HCT116 (cell line): Measurements from ENCODE around the gene ARHGEF17. TPM values are rescaled to one million over a fixed set of nuclear protein-coding genes. Genes with fewer than 3 reads are reported as not detected.

Source experiments
- ATAC-seq: fragments of 200-7000 bp; cut with Tn5 transposase; 2 replicates; pipeline ENCODE4 v1.9.1; 2020; ENCODE audit warnings: mild to moderate bottlenecking, moderate library complexity
- BruUV-seq: library from RNA; stranded (reverse); fragments of 400-500 nt; replicated peaks from 2 replicates; lab custom pipeline; 2021; lab: Mats Ljungman, UMichigan
- CTCF ChIA-PET: fragments of 300-600 bp; sonication (Branson Sonifier 250); formaldehyde crosslinking; loops from one replicate; lab custom pipeline; 2021; ENCODE audit warnings: antibody characterized with exemption; lab: Charles Lee
- POLR2A ChIA-PET: fragments of 300-600, 350-600 bp; sonication (Branson Sonifier 250); formaldehyde crosslinking; loops from one replicate; lab custom pipeline; 2021; ENCODE audit warnings: antibody characterized with exemption; lab: Charles Lee
- RAD21 ChIA-PET, 2 experiments: fragments of 300-600 bp; sonication (Branson Sonifier 250); formaldehyde crosslinking; loops; one replicate each; lab custom pipeline; 2023; ENCODE audit warnings: low total read pairs in 2 of 2; ENCODE audit not compliant: uncharacterized antibody in 2 of 2, unreplicated experiment in 2 of 2, low non-redundant PET in 1 of 2; lab: Charles Lee
- DNase-seq: peaks from one replicate; pipeline ENCODE4 v3.0.0-alpha.2; 2010; ENCODE audit warnings: low read depth, low spot score
- H2AFZ ChIP-seq: fragments of 200-600 bp; shearing (Covaris generic), sonication (generic); 2 replicates; pipeline ENCODE4 v1.6.1; 2017; ENCODE audit warnings: low read depth, mixed run types, mixed read lengths, antibody characterized with exemption, low read length; ENCODE audit not compliant: poor library complexity, severe bottlenecking
- H3K27ac ChIP-seq: 2 replicates; pipeline ENCODE4 v1.5.1; 2012; ENCODE audit warnings: low read depth, low read length
- H3K27me3 ChIP-seq: fragments of 200-600 bp; sonication (generic); 2 replicates; pipeline ENCODE4 v1.6.1; 2016; ENCODE audit warnings: mixed run types, low read length, mixed read lengths; ENCODE audit not compliant: insufficient read depth
- H3K36me3 ChIP-seq, 2 experiments: fragments of 200-500 bp in 1 of 2; fragments of 200-600 bp in 1 of 2; sonication (Bioruptor generic) in 1 of 2; sonication (generic) in 1 of 2; 2 replicates each; pipeline versions ENCODE4 v1.5.1 to v1.6.1; 2014 to 2016; ENCODE audit warnings: low read length in 2 of 2, inconsistent platforms in 1 of 2, mixed read lengths in 1 of 2, mixed run types in 1 of 2; ENCODE audit not compliant: insufficient read depth in 2 of 2, control insufficient read depth in 1 of 2
- H3K4me1 ChIP-seq, 2 experiments: fragments of 200-600 bp in 1 of 2; sonication (generic) in 1 of 2; 2 replicates each; pipeline versions ENCODE4 v1.5.1 to v1.6.1; 2012 to 2017; ENCODE audit warnings: low read length in 2 of 2, inconsistent platforms in 1 of 2, mild to moderate bottlenecking in 1 of 2, mixed read lengths in 1 of 2, mixed run types in 1 of 2, moderate library complexity in 1 of 2; ENCODE audit not compliant: insufficient read depth in 2 of 2, control insufficient read depth in 1 of 2
- H3K4me2 ChIP-seq: fragments of 200-600 bp; sonication (generic); 2 replicates; pipeline ENCODE4 v1.6.1; 2017; ENCODE audit warnings: mixed run types, low read length, mixed read lengths
- H3K4me3 ChIP-seq, 2 experiments: fragments of 200-600 bp in 1 of 2; sonication (generic) in 1 of 2; replicated peaks in 1 of 2; 2 replicates each; pipeline ENCODE4 v1.5.1; 2011 to 2016; ENCODE audit warnings: low read length in 2 of 2, control low read depth in 1 of 2, low read depth in 1 of 2, mild to moderate bottlenecking in 1 of 2, mixed read lengths in 1 of 2, mixed run types in 1 of 2
- H3K79me2 ChIP-seq: fragments of 200-600 bp; sonication (generic); 2 replicates; pipeline ENCODE4 v1.6.1; 2017; ENCODE audit warnings: mild to moderate bottlenecking, mixed run types, low read length, moderate library complexity, mixed read lengths; ENCODE audit not compliant: insufficient read depth
- H3K9ac ChIP-seq: fragments of 200-600 bp; sonication (generic); 2 replicates; pipeline ENCODE4 v1.6.1; 2016; ENCODE audit warnings: low read length, mixed read lengths
- H3K9me2 ChIP-seq: fragments of 200-600 bp; sonication (generic), shearing (Covaris generic); 2 replicates; pipeline ENCODE4 v1.6.1; 2017; ENCODE audit warnings: mixed run types, mild to moderate bottlenecking, moderate library complexity; ENCODE audit not compliant: insufficient read depth
- H3K9me3 ChIP-seq, 2 experiments: fragments of 200-500 bp in 1 of 2; fragments of 200-600 bp in 1 of 2; sonication (Bioruptor generic) in 1 of 2; sonication (generic) in 1 of 2; 2 replicates each; pipeline ENCODE4 v1.6.1; 2014 to 2017; ENCODE audit warnings: low read length in 2 of 2, mixed read lengths in 2 of 2, inconsistent platforms in 1 of 2, low read depth in 1 of 2, mild to moderate bottlenecking in 1 of 2, mixed run types in 1 of 2, moderate library complexity in 1 of 2; ENCODE audit not compliant: control insufficient read depth in 1 of 2, insufficient read depth in 1 of 2
- H4K20me1 ChIP-seq: fragments of 200-600 bp; sonication (generic), shearing (Covaris generic); 2 replicates; pipeline ENCODE4 v1.6.1; 2017; ENCODE audit warnings: mixed run types, mild to moderate bottlenecking, moderate library complexity; ENCODE audit not compliant: insufficient read depth
- YY1 ChIP-seq: IDR thresholded peaks from 2 replicates; pipeline ENCODE4 v1.6.1; 2011; ENCODE audit warnings: low read length, low read depth, moderate library complexity, mild to moderate bottlenecking; ENCODE audit not compliant: insufficient replicate concordance; ENCODE audit errors: extremely low read depth
- intact Hi-C: fragments of 100-400 bp; cut with micrococcal nuclease; formaldehyde crosslinking; loops from 2 replicates; pipeline ENCODE4 v1.10.0; 2022
- total RNA-seq: library from RNA; stranded (reverse); gene quantifications from one replicate; pipeline ENCODE4 v1.2.1, GENCODE V29; 2021; ENCODE audit not compliant: unreplicated experiment
- TF ChIP-seq, protein P1 (sequence below), 3 experiments: fragments of 200-600 bp in 1 of 3; sonication (generic) in 1 of 3; IDR thresholded peaks in 2 of 3; conservative IDR thresholded peaks in 1 of 3; 2 replicates each; pipeline ENCODE4 v1.5.1; 2012 to 2017; ENCODE audit warnings: low read depth in 2 of 3, low read length in 2 of 3, antibody characterized with exemption in 1 of 3, borderline replicate concordance in 1 of 3, control low read depth in 1 of 3, mild to moderate bottlenecking in 1 of 3, mixed read lengths in 1 of 3, mixed run types in 1 of 3, moderate library complexity in 1 of 3; ENCODE audit not compliant: insufficient read depth in 1 of 3

ARHGEF17 gene
- total RNA-seq, 1 experiment from 2014 or later, result 18.2 TPM

DNA sequence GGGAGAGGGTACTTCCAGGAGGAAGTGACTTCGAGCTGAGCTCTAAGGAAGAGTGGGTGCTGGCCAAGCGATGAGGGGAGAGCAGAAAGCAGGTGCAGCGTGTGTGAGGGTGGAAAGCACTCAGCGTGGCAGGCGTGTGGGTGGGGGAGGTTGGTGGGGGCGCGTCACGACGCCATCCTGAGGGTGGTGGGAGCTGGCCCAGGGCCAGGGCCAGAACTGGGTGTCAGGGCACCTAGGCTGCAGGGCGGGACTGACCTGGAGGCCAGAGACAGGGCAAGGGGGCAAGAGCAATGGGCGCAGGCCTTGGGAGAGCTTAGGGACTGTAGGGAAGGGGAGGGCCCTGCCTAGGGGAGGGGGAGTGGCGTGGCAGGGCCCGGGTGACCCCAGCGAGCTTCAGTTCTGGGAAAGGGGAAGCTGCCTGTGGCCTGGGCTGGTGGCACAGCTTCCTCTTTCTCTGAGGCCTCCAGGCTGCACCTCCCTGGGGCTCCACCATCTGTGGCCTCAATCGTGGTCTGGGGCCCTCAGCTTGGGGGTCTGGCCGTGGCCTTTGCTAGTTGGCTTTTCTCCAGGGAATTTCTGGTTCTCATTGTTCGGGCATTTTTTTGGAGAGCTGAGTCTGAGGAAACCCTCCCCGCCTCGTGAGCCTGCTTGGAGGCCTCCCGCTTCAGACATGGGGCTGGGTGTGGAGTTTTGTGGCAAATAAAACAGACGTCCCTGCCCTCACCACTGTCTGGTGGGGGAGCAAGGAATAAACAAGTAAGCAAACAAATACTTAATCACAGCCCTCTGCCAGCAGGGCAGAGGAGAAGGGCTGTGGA lies 77.0 kb downstream of the ARHGEF17 start (continued):
- no peak for TF ChIP-seq YY1

- no peak overlapping the region for H3K4me3 ChIP-seq
- H3K4me1 ChIP-seq, result peaks cover 7 to 46% of the 10 kb centered on the region in 2 experiments; a peak in 3 of 4 replicates
- ATAC-seq, result no peak
- H3K79me2 ChIP-seq, result peaks cover 92% of the 10 kb centered on the region
- POLR2A ChIA-PET, result no interaction called here
- DNase-seq, result no peak
- H2AFZ ChIP-seq, result no peak overlapping the region
- RAD21 ChIA-PET, result no interaction called here
- H3K27ac ChIP-seq, result no peak overlapping the region; the same call in 1 of the 2 replicates
- no peaks in the 10 kb centered on the region for H3K9me3 ChIP-seq
- no peaks in the 10 kb centered on the region for H4K20me1 ChIP-seq
- no peak overlapping the region for H3K4me2 ChIP-seq
- intact Hi-C loops, result no loop called here
- BruUV-seq, result no TSS peak
- TF ChIP-seq, protein P1, sequence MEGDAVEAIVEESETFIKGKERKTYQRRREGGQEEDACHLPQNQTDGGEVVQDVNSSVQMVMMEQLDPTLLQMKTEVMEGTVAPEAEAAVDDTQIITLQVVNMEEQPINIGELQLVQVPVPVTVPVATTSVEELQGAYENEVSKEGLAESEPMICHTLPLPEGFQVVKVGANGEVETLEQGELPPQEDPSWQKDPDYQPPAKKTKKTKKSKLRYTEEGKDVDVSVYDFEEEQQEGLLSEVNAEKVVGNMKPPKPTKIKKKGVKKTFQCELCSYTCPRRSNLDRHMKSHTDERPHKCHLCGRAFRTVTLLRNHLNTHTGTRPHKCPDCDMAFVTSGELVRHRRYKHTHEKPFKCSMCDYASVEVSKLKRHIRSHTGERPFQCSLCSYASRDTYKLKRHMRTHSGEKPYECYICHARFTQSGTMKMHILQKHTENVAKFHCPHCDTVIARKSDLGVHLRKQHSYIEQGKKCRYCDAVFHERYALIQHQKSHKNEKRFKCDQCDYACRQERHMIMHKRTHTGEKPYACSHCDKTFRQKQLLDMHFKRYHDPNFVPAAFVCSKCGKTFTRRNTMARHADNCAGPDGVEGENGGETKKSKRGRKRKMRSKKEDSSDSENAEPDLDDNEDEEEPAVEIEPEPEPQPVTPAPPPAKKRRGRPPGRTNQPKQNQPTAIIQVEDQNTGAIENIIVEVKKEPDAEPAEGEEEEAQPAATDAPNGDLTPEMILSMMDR (IDR thresholded peaks at IDR 0.05 in 2 of 3, conservative IDR thresholded peaks at IDR 0.05 in 1 of 3; ENCODE audit: borderline replicate concordance in 1 of 3, insufficient read depth in 1 of 3, low read depth in 2 of 3, low read length in 2 of 3), result no peak
- no peaks in the 10 kb centered on the region for H3K27me3 ChIP-seq
- peaks cover 0 to 3% of the 10 kb centered on the region in 2 experiments; a peak in 1 of 4 replicates for H3K36me3 ChIP-seq
- H3K9ac ChIP-seq, result no peak overlapping the region
- H3K9me2 ChIP-seq, result no peaks in the 10 kb centered on the region
- CTCF ChIA-PET, result no interaction called here
Observed at GRCh38 chr11:73386016-73386415, 77.9 kb downstream of the ARHGEF17 start.
